NCI-H187 (cell line): ENCODE results near the gene PGAM2.
"Not testable (repeated sequence)": the region's sequence is repeated elsewhere in the genome, so short reads cannot be mapped to it uniquely, and the experiment has no call there.

Source experiments
- DNase-seq, 2 experiments: peaks; one replicate each; lab custom pipeline; 2025; lab: John Stamatoyannopoulos, UW

Gene PGAM2

GRCh38 chr7:44022796-44023467 lies 42.4 kb downstream of the PGAM2 start:
- not testable (repeated sequence) for DNase-seq

- not testable (repeated sequence) for DNase-seq
Observed at GRCh38 chr7:44022069-44022468, 43.3 kb downstream of the PGAM2 start.

GRCh38 chr7:44019825-44020224 lies 45.5 kb downstream of the PGAM2 start:
- not testable (repeated sequence) for DNase-seq

GRCh38 chr7:44018857-44019807 lies 46.2 kb downstream of the PGAM2 start:
- peak; percentile 95 for DNase-seq

GRCh38 chr7:44015090-44015489 lies 50.3 kb downstream of the PGAM2 start:
- DNase-seq: not testable (repeated sequence)
